Omental fat pad (tissue), 4 donors: Measurements from ENCODE around the gene SOX6. TPM values are rescaled to one million over a fixed set of nuclear protein-coding genes. Genes with fewer than 3 reads are reported as not detected.
"Not testable (repeated sequence)": the region's sequence is repeated elsewhere in the genome, so short reads cannot be mapped to it uniquely, and the experiment has no call there.

Source experiments
- ATAC-seq: fragments of 150-250 bp; one replicate; pipeline ENCODE4 v1.9.1; 2016; ENCODE audit warnings: mild to moderate bottlenecking, moderate library complexity; ENCODE audit not compliant: low FRiP score
- DNase-seq: peaks from one replicate; pipeline ENCODE4 v3.0.0-alpha.2; 2019; ENCODE audit warnings: low spot score
- total RNA-seq, 4 donors: library from RNA; depleted of rRNA; stranded (reverse); fragments of >200 nt; gene quantifications; one replicate each; pipeline ENCODE4 v1.1.0, GENCODE V29; 2016
- TF ChIP-seq, protein P1 (sequence below), 3 donors: fragments of 450-650 bp; IDR thresholded peaks; one replicate each; pipeline ENCODE4 v1.5.1; 2016 to 2017; ENCODE audit warnings: antibody characterized with exemption in 3 of 3, mild to moderate bottlenecking in 3 of 3, moderate library complexity in 2 of 3

Gene SOX6
- total RNA-seq, 4 donors from 2014 or later: 2.0 to 41.0 (median 8.9) TPM

DNA sequence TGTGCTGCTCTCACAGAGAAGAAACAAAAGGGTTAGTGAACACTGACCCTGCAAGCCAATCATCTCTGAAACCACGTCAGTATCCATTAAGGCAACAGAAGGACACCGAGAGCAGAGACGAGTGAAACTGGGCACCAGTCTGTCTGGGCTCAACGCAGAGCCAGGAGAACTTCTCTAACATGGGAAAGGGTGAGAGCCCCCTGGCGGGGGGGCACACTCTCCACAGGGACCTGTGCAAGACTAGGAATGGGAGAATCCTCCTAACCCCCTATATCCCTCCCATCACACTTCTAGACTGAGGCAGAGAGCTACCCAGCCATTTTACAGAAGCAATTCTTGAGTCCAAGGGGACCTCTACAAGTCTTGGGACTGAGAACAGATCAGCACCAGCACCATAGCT, 285.8 kb downstream of the SOX6 start:
- peak; percentile 28 for ATAC-seq

DNA sequence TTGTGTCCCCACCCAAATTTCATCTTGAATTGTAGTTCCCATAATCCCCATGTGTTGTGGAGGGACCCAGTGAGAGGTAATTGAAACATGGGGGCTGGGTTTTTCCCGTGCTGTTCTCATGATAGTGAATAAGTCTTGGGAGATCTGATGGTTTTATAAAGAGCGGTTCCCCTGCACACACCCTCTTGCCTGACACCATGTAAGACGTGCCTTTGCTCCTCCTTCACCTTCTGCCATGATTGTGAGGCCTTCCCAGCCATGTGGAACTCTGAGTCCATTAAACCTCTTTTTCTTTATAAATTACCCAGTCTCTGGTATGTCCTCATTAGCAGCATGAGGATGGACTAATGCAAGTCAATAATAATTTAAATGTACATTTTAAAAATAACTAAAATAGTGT, 289.1 kb downstream of the SOX6 start:
- not testable (repeated sequence) for ATAC-seq, DNase-seq

More for the DNA sequence above, 285.8 kb downstream of the SOX6 start:
- no peak for DNase-seq
- TF ChIP-seq, protein P1, sequence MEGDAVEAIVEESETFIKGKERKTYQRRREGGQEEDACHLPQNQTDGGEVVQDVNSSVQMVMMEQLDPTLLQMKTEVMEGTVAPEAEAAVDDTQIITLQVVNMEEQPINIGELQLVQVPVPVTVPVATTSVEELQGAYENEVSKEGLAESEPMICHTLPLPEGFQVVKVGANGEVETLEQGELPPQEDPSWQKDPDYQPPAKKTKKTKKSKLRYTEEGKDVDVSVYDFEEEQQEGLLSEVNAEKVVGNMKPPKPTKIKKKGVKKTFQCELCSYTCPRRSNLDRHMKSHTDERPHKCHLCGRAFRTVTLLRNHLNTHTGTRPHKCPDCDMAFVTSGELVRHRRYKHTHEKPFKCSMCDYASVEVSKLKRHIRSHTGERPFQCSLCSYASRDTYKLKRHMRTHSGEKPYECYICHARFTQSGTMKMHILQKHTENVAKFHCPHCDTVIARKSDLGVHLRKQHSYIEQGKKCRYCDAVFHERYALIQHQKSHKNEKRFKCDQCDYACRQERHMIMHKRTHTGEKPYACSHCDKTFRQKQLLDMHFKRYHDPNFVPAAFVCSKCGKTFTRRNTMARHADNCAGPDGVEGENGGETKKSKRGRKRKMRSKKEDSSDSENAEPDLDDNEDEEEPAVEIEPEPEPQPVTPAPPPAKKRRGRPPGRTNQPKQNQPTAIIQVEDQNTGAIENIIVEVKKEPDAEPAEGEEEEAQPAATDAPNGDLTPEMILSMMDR (IDR thresholded peaks at IDR 0.05): no peak

DNA sequence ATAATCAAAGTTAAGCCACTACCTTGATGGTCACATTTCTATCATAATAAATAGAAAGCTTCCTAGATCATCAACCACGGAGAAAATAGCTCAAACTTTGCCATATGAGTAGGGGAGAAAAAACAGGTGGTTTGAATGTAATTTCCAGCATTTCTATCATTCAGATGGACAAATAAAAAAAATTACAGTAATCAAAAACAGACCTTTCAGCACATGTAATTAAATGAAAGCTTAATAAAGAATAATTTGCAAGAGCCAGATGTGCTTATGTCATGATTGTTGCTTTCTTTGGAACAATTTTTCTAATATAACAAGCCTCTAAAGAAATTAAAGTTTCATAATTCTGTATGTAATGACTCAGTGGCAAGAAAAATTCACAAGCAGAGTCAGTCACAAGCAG, 297.0 kb downstream of the SOX6 start:
- ATAC-seq (no peak), DNase-seq (no peak)
- TF ChIP-seq, protein P1 (IDR thresholded peaks at IDR 0.05): no peak

DNA sequence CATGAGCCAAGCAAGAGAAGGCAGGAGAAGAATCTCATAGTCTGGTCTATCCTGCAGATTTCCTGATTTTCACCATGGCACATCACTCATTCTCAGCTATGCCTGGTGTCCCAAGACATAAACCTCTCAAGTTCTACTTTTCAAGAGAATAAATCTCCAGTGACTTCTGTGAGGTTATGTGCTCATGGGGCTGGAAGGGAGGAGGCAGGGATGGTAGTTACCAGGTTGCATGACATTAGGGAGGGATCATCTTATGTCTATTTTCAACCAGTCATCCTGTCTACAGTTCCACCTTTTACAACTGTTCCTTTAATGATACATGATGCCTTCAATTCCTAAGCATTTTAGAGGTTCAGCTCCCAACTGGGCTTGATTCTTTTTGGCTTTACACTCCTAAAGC, 297.7 kb downstream of the SOX6 start:
- no peak for ATAC-seq
- no peak for DNase-seq
- TF ChIP-seq, protein P1 (IDR thresholded peaks at IDR 0.05): no peak

DNA sequence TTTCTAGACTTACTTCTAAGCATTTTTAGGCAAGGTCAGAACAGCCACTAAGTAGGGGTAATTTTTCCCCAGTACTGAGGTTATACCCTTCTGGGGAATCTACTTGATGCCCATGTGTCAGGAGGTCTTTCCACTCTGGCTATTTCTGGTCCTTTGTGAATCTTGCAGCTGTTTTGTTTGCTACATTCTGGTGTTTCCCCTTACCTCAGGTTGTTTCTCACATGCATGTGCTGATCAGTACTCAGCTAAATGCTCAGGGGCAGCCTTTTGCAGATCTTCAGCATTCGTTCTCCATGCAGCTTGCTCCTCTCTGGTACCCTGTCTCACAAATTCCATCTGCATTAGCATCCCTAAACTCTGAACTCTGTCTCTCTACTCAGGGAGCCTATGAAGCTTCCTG, 303.6 kb downstream of the SOX6 start:
- DNase-seq (no peak), ATAC-seq (no peak)
- TF ChIP-seq, protein P1 (IDR thresholded peaks at IDR 0.05): no peak

DNA sequence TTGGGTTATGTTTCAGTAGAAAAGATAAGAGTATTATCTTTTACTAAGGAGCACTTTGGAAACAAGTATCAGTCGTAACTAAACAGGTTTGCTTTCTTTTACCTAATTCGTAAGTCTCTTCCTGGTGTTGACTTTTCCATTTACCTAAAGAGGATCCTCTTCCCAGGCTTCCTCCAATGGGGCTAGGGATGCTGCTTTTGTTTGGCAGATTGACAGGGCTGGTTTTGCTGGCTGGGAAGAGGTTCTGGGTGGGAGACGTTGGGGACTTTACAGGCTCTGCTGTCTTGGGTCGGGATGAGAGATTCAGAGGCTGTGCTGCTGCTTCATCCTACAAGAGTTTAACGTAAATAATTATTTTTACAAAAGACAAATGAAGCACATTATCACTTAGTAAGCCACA, 306.7 kb downstream of the SOX6 start:
- DNase-seq (no peak), ATAC-seq (no peak)
- TF ChIP-seq, protein P1 (IDR thresholded peaks at IDR 0.05): no peak

DNA sequence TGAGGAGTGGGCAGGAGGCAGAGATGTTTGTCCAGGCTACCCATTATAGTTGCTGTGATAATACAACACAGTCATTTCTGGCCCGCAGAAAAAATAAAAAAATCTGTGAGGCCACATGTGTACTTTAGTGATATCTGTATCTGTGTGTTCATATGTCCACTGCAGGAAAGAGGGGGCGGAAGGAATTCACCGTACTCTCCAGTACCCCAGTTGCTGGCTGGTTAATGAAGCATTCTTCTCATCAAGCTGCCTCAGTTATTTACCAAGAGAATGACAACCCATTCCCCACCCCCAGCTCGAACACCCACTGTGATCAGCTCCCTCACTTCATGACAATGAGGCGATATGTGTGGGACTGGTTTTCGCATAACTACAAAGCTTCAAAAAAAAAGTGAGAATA, 309.3 kb downstream of the SOX6 start:
- TF ChIP-seq, protein P1 (IDR thresholded peaks at IDR 0.05): no peak
- ATAC-seq (no peak), DNase-seq (no peak)

DNA sequence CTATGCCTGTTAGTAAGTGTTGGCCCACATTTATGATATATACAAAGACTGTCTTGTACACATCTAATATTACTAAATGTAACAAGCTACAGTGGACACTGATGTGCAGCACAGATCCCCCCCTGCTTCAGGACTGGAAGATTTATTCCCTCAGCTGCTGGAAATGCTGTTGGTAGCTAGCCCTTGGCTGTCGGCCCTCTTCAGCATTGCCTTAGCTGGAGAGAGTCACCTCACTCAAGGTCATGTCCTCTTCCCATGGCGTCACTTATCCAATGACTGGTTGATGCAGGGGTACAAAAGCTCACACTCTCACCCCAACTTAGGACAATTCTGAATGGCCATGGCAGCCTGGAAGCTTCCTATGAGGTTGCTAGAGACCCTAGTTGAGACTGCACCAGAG, 312.7 kb downstream of the SOX6 start:
- ATAC-seq (no peak), DNase-seq (no peak)
- TF ChIP-seq, protein P1 (IDR thresholded peaks at IDR 0.05): no peak
